NB4 (cell line): Measurements from ENCODE around the gene COX20.

Experiments
- CTCF ChIP-seq: IDR thresholded peaks from one replicate; pipeline ENCODE4 v1.5.1; 2012; ENCODE audit warnings: low read depth, low read length
- POLR2A ChIP-seq: IDR thresholded peaks from 2 replicates; pipeline ENCODE4 v1.6.1; 2011; ENCODE audit warnings: mild to moderate bottlenecking; ENCODE audit not compliant: insufficient read length; ENCODE audit errors: extremely low read depth

GRCh38 chr1:244802556-244803239 lies 32.8 kb upstream of the COX20 start:
- TF ChIP-seq POLR2A: no peak
- no peak for TF ChIP-seq CTCF
